Heart left ventricle (tissue), 13 donors: ENCODE results near the gene F12.

Source experiments
- POLR2A ChIP-seq, 2 donors: fragments of 450-650 bp; IDR thresholded peaks; one replicate each; pipeline ENCODE4 v1.6.1; 2017; ENCODE audit warnings: antibody characterized with exemption in 2 of 2, mild to moderate bottlenecking in 2 of 2, moderate library complexity in 2 of 2
- TF ChIP-seq, protein P1 (sequence below), 12 donors: fragments of 200-600 bp; sonication (generic) in 4 of 12; IDR thresholded peaks; one replicate each; pipeline versions ENCODE4 v1.5.0 to v1.8.0; 2018 to 2022; ENCODE audit warnings: antibody characterized with exemption in 12 of 12, mild to moderate bottlenecking in 5 of 12
- donor health status: ischemic (EF 13 %, LVEDD 7.1; RV severe dilation, severe dysfunction).
- donor health status: DM: no; HTN: yes; CAD: no.
- donor health status: DM: no; HTN: no; CAD: no.
- donor health status: ischemic (EF 25% LVEDD 6.9; RV normal size, moderate dysfunction).
- donor health status: ischemic (EF 25% LVEDD 5.7; RV mildly dilated, moderate dysfunction).
- donor health status: ischemic (EF 35%, LVEDD 5.7; RV mildly dilated, moderate dysfunction).
- donor health status: nonischemic (EF 11% LVEDD 7.7; RV severe dilation, severe dysfunction).
- donor health status: DM: yes; HTN: yes; CAD: no.
- donor health status: PGD.
- donor health status: ischemic (EF 29% LVEDD 5.4; RV normal size, mild dysfunction).
- donor health status: nonischemic (EF 23%, LVEDD 6.1; RV moderate dilation, normal function).

DNA sequence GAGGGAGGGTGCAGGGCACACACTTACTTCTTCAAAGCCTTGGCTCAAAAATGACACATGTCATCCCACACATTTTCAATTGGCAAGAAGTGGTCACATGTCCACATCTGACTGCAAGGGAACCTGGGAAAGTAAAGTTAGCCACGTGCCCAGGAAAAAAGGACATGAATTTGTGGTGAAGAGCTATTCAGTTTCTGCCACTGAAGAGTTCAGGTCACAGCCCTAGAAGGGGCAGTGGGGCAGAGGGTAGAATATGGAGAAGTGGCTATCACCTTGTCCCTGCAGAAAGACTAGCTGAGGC, 53.5 kb downstream of the F12 start:
- TF ChIP-seq POLR2A (IDR thresholded peaks at IDR 0.05) = no peak
- TF ChIP-seq, protein P1, sequence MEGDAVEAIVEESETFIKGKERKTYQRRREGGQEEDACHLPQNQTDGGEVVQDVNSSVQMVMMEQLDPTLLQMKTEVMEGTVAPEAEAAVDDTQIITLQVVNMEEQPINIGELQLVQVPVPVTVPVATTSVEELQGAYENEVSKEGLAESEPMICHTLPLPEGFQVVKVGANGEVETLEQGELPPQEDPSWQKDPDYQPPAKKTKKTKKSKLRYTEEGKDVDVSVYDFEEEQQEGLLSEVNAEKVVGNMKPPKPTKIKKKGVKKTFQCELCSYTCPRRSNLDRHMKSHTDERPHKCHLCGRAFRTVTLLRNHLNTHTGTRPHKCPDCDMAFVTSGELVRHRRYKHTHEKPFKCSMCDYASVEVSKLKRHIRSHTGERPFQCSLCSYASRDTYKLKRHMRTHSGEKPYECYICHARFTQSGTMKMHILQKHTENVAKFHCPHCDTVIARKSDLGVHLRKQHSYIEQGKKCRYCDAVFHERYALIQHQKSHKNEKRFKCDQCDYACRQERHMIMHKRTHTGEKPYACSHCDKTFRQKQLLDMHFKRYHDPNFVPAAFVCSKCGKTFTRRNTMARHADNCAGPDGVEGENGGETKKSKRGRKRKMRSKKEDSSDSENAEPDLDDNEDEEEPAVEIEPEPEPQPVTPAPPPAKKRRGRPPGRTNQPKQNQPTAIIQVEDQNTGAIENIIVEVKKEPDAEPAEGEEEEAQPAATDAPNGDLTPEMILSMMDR (IDR thresholded peaks at IDR 0.05) = no peak
